Bronchial epithelial cell (primary cell): ENCODE measurements around the gene AGPAT1. TPM values are rescaled to one million over a fixed set of nuclear protein-coding genes. Genes with fewer than 3 reads are reported as not detected.

ENCODE experiments used
- DNase-seq: peaks from one replicate; pipeline ENCODE4 v3.0.0-alpha.2; 2010; ENCODE audit warnings: low read depth
- FAIRE-seq: peaks from 2 replicates; lab custom pipeline; 2011; peaks lifted over from hg19 to GRCh38; lab: Jason Lieb, UNC
- H3K27me3 ChIP-seq: 2 replicates; pipeline ENCODE4 v1.5.1; 2011; ENCODE audit warnings: low read length; ENCODE audit not compliant: control insufficient read depth, insufficient read depth
- H3K36me3 ChIP-seq: 2 replicates; pipeline ENCODE4 v1.5.1; 2011; ENCODE audit warnings: low read length; ENCODE audit not compliant: control insufficient read depth, insufficient read depth
- H3K4me3 ChIP-seq: 2 replicates; pipeline ENCODE4 v1.5.1; 2011; ENCODE audit warnings: mild to moderate bottlenecking, low read depth, low read length, control low read depth
- CTCF ChIP-seq: IDR thresholded peaks from 2 replicates; pipeline ENCODE4 v1.5.1; 2011; ENCODE audit warnings: mild to moderate bottlenecking, moderate library complexity, low read length, control low read depth, inconsistent platforms; ENCODE audit not compliant: insufficient read depth, severe bottlenecking
- total RNA-seq: library from RNA; depleted of rRNA; stranded (reverse); fragments of >200 nt; gene quantifications from 2 replicates; pipeline ENCODE4 v1.2.1, GENCODE V29; 2014

The AGPAT1 gene
- total RNA-seq, 1 donor from 2014 or later: 5.8 TPM

GRCh38 chr6:32170294-32170693, 5.6 kb downstream of the AGPAT1 start:
- Histone ChIP-seq H3K27me3 (no peaks in the 10 kb centered on the region), H3K36me3 (peaks cover 16% of the 10 kb centered on the region), H3K4me3 (no peak overlapping the region)
- no peak for TF ChIP-seq CTCF
- FAIRE-seq: no peak
- no peak for DNase-seq

- Histone ChIP-seq H3K27me3 (no peaks in the 10 kb centered on the region), H3K4me3 (no peak overlapping the region), H3K36me3 (peaks cover 16% of the 10 kb centered on the region)
- FAIRE-seq (no peak), DNase-seq (no peak)
- no peak for TF ChIP-seq CTCF
These were observed 6.9 kb downstream of the AGPAT1 start for GRCh38 chr6:32168807-32169591.

DNA sequence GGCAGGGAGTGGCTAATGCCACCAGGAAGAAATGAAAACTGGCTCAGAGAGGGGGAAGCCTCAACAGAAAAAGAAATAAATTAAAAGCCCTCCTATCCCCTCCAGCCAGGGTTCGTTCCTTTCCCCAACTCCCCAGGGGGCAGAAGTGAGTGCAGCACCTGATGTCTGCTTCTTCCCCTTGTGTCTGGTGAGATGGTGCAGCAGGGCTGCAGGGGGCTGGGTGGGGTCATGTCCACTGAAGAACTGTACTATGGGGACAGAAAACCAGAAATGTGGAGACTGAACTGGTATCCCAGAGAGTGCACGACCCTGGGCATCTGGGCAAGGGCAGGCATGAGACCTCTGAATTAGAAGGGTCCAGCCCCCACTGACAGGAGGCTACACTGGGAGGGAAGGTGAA, 7.5 kb downstream of the AGPAT1 start:
- Histone ChIP-seq H3K36me3 (peaks cover 16% of the 10 kb centered on the region), H3K4me3 (no peak overlapping the region), H3K27me3 (no peaks in the 10 kb centered on the region)
- DNase-seq (no peak), FAIRE-seq (no peak)
- no peak for TF ChIP-seq CTCF

DNA sequence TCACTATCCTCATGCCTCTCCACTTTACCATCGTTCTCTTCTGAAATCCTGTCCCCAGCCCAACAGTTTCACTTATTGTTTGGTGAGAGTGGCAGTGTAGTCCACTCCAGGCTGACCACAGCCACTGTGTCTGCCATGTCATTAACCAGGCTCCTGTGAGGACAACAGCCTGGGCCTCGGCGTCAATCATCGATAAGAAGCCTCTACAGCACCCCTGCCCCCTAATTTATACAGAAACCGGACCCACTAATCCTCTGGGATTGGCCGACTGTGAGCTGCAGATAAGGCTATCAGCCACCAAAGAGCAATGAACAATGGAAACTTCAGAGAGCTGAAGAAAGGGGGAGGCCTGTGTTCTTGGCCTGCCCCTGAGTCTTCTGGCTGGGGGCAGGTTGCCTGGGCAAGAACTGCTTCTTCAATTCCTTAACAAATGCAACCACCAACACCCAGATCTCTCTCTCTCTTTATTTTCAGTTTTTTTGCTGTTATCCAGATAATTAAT, 8.1 kb downstream of the AGPAT1 start:
- DNase-seq (no peak), FAIRE-seq (no peak)
- TF ChIP-seq CTCF: no peak
- H3K27me3 ChIP-seq: no peaks in the 10 kb centered on the region
- H3K36me3 ChIP-seq: peaks cover 18% of the 10 kb centered on the region
- H3K4me3 ChIP-seq: no peak overlapping the region

DNA sequence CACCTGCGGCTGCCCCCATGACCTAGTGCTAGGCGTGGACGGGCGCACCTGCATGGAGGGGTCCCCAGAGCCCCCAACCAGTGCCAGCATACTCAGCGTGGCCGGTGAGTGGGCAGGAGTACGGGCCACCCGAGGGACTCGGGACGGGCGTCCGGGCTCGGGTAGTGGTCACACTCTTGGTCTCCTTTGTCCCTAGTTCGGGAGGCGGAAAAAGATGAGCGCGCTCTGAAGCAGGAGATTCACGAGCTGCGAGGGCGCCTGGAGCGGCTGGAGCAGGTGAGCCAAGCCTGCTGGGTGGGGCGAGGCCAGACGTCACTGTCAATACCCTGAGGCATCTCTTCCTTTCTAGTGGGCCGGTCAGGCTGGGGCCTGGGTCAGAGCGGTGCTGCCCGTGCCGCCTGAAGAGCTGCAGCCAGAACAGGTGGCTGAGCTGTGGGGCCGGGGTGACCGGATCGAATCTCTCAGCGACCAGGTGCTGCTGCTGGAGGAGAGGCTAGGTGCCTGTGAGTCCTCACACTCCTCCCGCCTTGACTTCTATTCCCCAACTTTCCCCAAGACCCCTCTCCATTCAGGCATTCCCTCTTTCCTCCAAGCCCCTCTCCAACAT, 8.6 kb downstream of the AGPAT1 start:
- Histone ChIP-seq H3K36me3 (peaks cover 18% of the 10 kb centered on the region), H3K27me3 (no peaks in the 10 kb centered on the region), H3K4me3 (no peak overlapping the region)
- DNase-seq (no peak), FAIRE-seq (no peak)
- TF ChIP-seq CTCF: no peak
